Cardiac muscle cell (in vitro differentiated cells and primary cell): Measurements from ENCODE around the gene DNAI4. TPM values are rescaled to one million over a fixed set of nuclear protein-coding genes. Genes with fewer than 3 reads are reported as not detected.

Source experiments
- DNase-seq, 2 donors: peaks; one replicate each; pipeline versions ENCODE4 v3.0.0 to v3.0.0-alpha.2; 2010 to 2017; ENCODE audit warnings: low read depth in 1 of 2, low spot score in 1 of 2
- H3K27ac ChIP-seq: fragments of 200-600 bp; sonication (generic); 2 replicates; pipeline ENCODE4 v1.5.1; 2016
- H3K27me3 ChIP-seq: fragments of 200-600 bp; sonication (generic); 2 replicates; pipeline ENCODE4 v1.6.0; 2016; ENCODE audit warnings: control low read depth
- H3K36me3 ChIP-seq: fragments of 200-600 bp; sonication (generic); 2 replicates; pipeline ENCODE4 v1.5.1; 2016; ENCODE audit warnings: control low read depth
- H3K4me1 ChIP-seq: fragments of 200-600 bp; sonication (generic); 2 replicates; pipeline ENCODE4 v1.8.1; 2017; ENCODE audit warnings: low read depth, mild to moderate bottlenecking, mixed run types
- H3K4me3 ChIP-seq: fragments of 200-600 bp; sonication (generic); 2 replicates; pipeline ENCODE4 v1.5.1; 2016; ENCODE audit warnings: mild to moderate bottlenecking
- H3K9me3 ChIP-seq: fragments of 200-600 bp; sonication (generic); 2 replicates; pipeline ENCODE4 v1.5.1; 2017; ENCODE audit warnings: low read depth, mild to moderate bottlenecking, control low read depth
- polyA plus RNA-seq: library from polyadenylated mRNA; unstranded; fragments of >200 nt; fragmentation: Nextera tagmentation; extraction: Ambion mirVana; gene quantifications from 2 replicates; pipeline ENCODE4 v1.2.1, GENCODE V29; 2016
- total RNA-seq: library from RNA; depleted of rRNA; stranded (reverse); fragments of >200 nt; gene quantifications from 2 replicates; pipeline ENCODE4 v1.2.3, GENCODE V29; 2016
- TF ChIP-seq, protein P1 (sequence below): IDR thresholded peaks from 2 replicates; pipeline ENCODE4 v1.5.1; 2012; ENCODE audit warnings: low read depth, mild to moderate bottlenecking, low read length

DNAI4 gene
- total and polyA plus RNA-seq, 2 experiments from 2014 or later: 5.1 to 14.2 TPM

DNA sequence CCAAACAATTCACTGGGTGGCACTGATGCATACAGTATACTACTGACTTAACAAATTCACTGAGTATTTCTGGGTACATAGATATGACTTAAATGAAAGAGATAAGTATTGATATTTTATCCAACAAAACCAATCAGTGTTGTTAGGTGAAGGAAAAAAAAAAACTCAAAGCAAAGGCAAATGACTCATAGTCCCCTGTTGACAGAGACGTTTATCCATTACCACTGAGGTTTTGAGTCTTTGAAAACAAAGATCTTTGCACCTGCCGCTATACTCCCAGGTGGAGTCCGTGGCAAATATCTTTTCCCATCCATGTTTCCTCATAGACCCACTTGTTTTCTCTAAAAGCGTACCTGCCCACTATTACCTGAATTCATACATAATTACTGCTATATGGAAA is 154.0 kb downstream of the DNAI4 start:
- H3K4me1 ChIP-seq: peaks cover 5% of the 10 kb centered on the region
- H3K9me3 ChIP-seq: no peaks in the 10 kb centered on the region
- no peak overlapping the region for H3K4me3 ChIP-seq
- no peaks in the 10 kb centered on the region for H3K27me3 ChIP-seq
- no peaks in the 10 kb centered on the region for H3K36me3 ChIP-seq
- TF ChIP-seq, protein P1, sequence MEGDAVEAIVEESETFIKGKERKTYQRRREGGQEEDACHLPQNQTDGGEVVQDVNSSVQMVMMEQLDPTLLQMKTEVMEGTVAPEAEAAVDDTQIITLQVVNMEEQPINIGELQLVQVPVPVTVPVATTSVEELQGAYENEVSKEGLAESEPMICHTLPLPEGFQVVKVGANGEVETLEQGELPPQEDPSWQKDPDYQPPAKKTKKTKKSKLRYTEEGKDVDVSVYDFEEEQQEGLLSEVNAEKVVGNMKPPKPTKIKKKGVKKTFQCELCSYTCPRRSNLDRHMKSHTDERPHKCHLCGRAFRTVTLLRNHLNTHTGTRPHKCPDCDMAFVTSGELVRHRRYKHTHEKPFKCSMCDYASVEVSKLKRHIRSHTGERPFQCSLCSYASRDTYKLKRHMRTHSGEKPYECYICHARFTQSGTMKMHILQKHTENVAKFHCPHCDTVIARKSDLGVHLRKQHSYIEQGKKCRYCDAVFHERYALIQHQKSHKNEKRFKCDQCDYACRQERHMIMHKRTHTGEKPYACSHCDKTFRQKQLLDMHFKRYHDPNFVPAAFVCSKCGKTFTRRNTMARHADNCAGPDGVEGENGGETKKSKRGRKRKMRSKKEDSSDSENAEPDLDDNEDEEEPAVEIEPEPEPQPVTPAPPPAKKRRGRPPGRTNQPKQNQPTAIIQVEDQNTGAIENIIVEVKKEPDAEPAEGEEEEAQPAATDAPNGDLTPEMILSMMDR: no peak
- no peak overlapping the region for H3K27ac ChIP-seq
- no peak for DNase-seq

DNA sequence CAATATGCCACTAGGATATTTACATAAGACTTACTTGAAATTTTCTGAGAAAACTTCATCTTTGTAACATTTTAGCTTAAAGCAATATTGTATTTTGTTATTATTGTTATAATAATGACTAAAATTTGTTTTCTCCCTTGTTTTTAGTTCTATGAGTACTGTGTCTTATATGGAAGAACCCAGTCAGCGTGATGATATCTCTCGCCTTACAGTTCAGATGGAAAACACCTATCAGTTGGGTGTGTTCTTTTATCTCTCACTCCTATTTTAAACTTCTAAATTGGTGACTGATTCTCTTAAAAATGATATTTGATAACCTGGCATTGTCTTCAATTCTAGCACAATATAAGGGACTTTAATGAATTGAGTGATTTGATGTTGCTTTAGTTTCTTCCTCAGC is 154.4 kb downstream of the DNAI4 start:
- no peaks in the 10 kb centered on the region for H3K36me3 ChIP-seq
- no peak overlapping the region for H3K27ac ChIP-seq
- no peak for DNase-seq
- TF ChIP-seq, protein P1: no peak
- H3K4me1 ChIP-seq: peaks cover 5% of the 10 kb centered on the region
- H3K27me3 ChIP-seq: no peaks in the 10 kb centered on the region
- no peak overlapping the region for H3K4me3 ChIP-seq
- H3K9me3 ChIP-seq: no peaks in the 10 kb centered on the region

DNA sequence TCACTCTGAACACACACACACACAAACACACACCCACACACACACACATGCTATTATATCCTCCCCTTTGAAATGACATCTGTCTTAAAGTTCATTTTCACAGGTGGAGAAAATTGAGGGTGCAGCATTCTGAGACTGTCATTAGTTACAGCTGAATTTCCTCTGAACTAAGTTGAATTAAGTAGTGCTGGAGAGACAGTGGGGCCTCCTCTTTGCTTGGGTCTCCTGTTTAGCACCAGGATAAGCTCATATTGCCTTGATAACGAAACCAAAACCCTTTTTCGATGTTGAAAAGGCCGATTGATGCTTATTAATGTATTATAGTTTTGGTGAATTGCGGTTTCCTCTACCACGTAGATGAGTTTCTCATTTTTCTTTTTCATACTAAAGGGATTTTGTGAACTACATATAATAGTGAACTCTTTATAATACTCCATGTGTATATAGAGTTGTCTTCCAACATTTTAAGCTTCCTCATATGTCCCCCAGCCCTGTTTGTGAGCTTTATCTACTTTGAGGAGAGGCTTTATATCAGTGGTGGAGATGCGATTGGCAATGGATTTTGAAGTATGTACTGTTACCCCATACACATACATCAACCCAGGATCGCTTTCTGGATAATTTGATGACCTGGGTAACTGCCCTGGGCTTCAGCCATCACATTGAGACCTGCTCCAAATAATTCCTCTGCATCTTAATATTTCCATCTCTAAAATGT is 155.0 kb downstream of the DNAI4 start:
- H3K4me3 ChIP-seq: no peak overlapping the region
- no peak overlapping the region for H3K27ac ChIP-seq
- H3K36me3 ChIP-seq: no peaks in the 10 kb centered on the region
- H3K4me1 ChIP-seq: peaks cover 5% of the 10 kb centered on the region
- TF ChIP-seq, protein P1: no peak
- DNase-seq: peak in 1 of 2 donors; percentile 6
- no peaks in the 10 kb centered on the region for H3K9me3 ChIP-seq
- no peaks in the 10 kb centered on the region for H3K27me3 ChIP-seq

DNA sequence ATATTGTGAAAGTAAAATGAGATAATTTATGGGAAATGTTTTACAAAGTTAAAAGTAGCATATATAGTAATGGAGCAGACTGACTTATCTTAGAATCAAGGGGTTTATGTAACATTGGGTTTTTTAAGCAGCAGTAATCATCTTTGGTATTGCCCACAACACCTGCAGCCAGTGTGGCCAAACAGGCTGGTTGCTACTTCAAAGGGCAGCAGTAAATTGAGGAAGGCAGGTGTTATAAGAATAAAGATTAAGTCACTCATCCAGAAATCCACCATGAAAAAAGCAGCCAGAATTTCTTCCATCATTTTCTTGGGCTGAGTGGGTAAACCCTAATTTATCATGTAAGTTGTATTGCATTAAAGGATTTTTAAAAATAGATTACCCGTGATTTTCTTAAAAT is 155.7 kb downstream of the DNAI4 start:
- H3K4me1 ChIP-seq: peaks cover 5% of the 10 kb centered on the region
- H3K27ac ChIP-seq: no peak overlapping the region
- TF ChIP-seq, protein P1: no peak
- DNase-seq: no peak
- H3K27me3 ChIP-seq: no peaks in the 10 kb centered on the region
- no peaks in the 10 kb centered on the region for H3K9me3 ChIP-seq
- H3K36me3 ChIP-seq: no peaks in the 10 kb centered on the region
- H3K4me3 ChIP-seq: no peak overlapping the region

DNA sequence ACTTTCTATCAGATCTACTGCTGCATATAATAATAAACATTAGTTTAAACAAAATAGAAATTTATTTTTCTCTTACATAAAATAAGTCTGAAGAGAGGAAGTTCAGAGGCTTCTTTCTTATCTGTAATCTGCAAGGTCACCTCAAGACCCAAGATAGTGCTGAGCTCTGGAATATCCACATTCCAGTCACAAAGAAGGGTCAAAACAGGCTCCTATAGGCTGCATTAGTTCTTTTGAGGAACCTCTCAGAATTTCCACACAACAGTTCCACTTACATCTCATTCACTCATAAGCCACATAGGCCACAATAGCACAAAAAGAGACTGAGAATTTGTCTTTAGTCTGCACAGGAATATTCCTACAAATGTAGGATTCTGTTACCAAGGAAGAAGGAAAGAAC is 157.0 kb downstream of the DNAI4 start:
- DNase-seq: no peak
- no peaks in the 10 kb centered on the region for H3K27me3 ChIP-seq
- H3K4me1 ChIP-seq: peaks cover 5% of the 10 kb centered on the region
- TF ChIP-seq, protein P1: no peak
- H3K27ac ChIP-seq: no peak overlapping the region
- no peak overlapping the region for H3K4me3 ChIP-seq
- H3K36me3 ChIP-seq: no peaks in the 10 kb centered on the region
- no peaks in the 10 kb centered on the region for H3K9me3 ChIP-seq
